Endothelial cell of umbilical vein (primary cell): ENCODE data around the gene SPARC. TPM values are rescaled to one million over a fixed set of nuclear protein-coding genes. Genes with fewer than 3 reads are reported as not detected.
"Not testable (repeated sequence)": the region's sequence is repeated elsewhere in the genome, so short reads cannot be mapped to it uniquely, and the experiment has no call there.

Experiments
- BruUV-seq: library from RNA; stranded (reverse); fragments of 400-500 nt; replicated peaks from 2 replicates; lab custom pipeline; 2021; lab: Mats Ljungman, UMichigan
- CTCF ChIA-PET: fragments of 300-600, 350-600 bp; sonication (Branson Sonifier 250); formaldehyde crosslinking; loops from one replicate; lab custom pipeline; 2021; ENCODE audit warnings: antibody characterized with exemption, inconsistent platforms; lab: Charles Lee
- POLR2A ChIA-PET: fragments of 300-600, 350-600 bp; sonication (Branson Sonifier 250); formaldehyde crosslinking; loops from one replicate; lab custom pipeline; 2021; ENCODE audit warnings: antibody characterized with exemption, inconsistent platforms; lab: Charles Lee
- DNase-seq: peaks from one replicate; pipeline ENCODE4 v3.0.0-alpha.2; 2011; ENCODE audit warnings: low read depth, low spot score
- FAIRE-seq: peaks from 2 replicates; lab custom pipeline; 2011; peaks lifted over from hg19 to GRCh38; lab: Jason Lieb, UNC
- H2AFZ ChIP-seq: 2 replicates; pipeline ENCODE4 v1.6.0; 2012; ENCODE audit warnings: low read depth, low read length, control low read depth, inconsistent platforms
- H3K27ac ChIP-seq: 2 replicates; pipeline ENCODE4 v1.5.1; 2011; ENCODE audit warnings: low read depth, mild to moderate bottlenecking, control low read depth, low read length, moderate library complexity; ENCODE audit not compliant: insufficient read depth
- H3K27me3 ChIP-seq, 2 experiments: 2 replicates each; pipeline versions ENCODE4 v1.6.0 to v1.6.1; 2011; ENCODE audit warnings: low read length in 2 of 2, mixed read lengths in 1 of 2; ENCODE audit not compliant: control insufficient read depth in 2 of 2, insufficient read depth in 2 of 2
- H3K36me3 ChIP-seq, 2 experiments: 2 replicates in 1 of 2; 3 replicates in 1 of 2; pipeline ENCODE4 v1.5.1; 2011; ENCODE audit warnings: low read length in 2 of 2, mild to moderate bottlenecking in 1 of 2, moderate library complexity in 1 of 2; ENCODE audit not compliant: control insufficient read depth in 2 of 2, insufficient read depth in 2 of 2; ENCODE audit errors: extremely low read depth in 1 of 2
- H3K4me1 ChIP-seq: 3 replicates; pipeline ENCODE4 v1.5.1; 2011; ENCODE audit warnings: mild to moderate bottlenecking, low read length; ENCODE audit not compliant: control insufficient read depth, insufficient read depth; ENCODE audit errors: extremely low read depth
- H3K4me2 ChIP-seq: 2 replicates; pipeline ENCODE4 v1.6.1; 2011; ENCODE audit warnings: low read length, control low read depth, mixed read lengths; ENCODE audit not compliant: insufficient read depth
- H3K4me3 ChIP-seq, 3 experiments: fragments of 200-600 bp in 1 of 3; sonication (generic), shearing (Covaris generic) in 1 of 3; replicated peaks in 1 of 3; 2 replicates each; pipeline ENCODE4 v1.5.1; 2011 to 2016; ENCODE audit warnings: control low read depth in 3 of 3, low read length in 3 of 3, mild to moderate bottlenecking in 2 of 3, inconsistent platforms in 1 of 3, low read depth in 1 of 3, moderate library complexity in 1 of 3; ENCODE audit not compliant: insufficient read depth in 1 of 3
- H3K79me2 ChIP-seq: 2 replicates; pipeline ENCODE4 v1.6.0; 2012; ENCODE audit warnings: low read length, inconsistent platforms; ENCODE audit not compliant: control insufficient read depth, insufficient read depth
- H3K9ac ChIP-seq: replicated peaks from 2 replicates; pipeline ENCODE3; 2011; ENCODE audit warnings: low read length, control low read depth; ENCODE audit not compliant: insufficient read depth; ENCODE audit errors: extremely low read depth
- H3K9me1 ChIP-seq: replicated peaks from 3 replicates; pipeline ENCODE4 v1.6.0; 2011; ENCODE audit warnings: mild to moderate bottlenecking, low read length; ENCODE audit not compliant: control insufficient read depth, insufficient read depth; ENCODE audit errors: extremely low read depth
- H3K9me3 ChIP-seq: replicated peaks from 2 replicates; pipeline ENCODE4 v1.5.1; 2012; ENCODE audit warnings: low read length, inconsistent platforms; ENCODE audit not compliant: control insufficient read depth, insufficient read depth
- H4K20me1 ChIP-seq: replicated peaks from 2 replicates; pipeline ENCODE3; 2011; ENCODE audit warnings: mild to moderate bottlenecking, low read length; ENCODE audit not compliant: control insufficient read depth, insufficient read depth; ENCODE audit errors: extremely low read depth
- CTCF ChIP-seq, 2 donors: IDR thresholded peaks; 1 replicate in 1 of 2; 2 replicates in 1 of 2; pipeline ENCODE4 v1.5.1; 2011; ENCODE audit warnings: low read length in 2 of 2, mild to moderate bottlenecking in 2 of 2, moderate library complexity in 2 of 2, control low read depth in 1 of 2, inconsistent platforms in 1 of 2, low read depth in 1 of 2; ENCODE audit not compliant: insufficient read depth in 1 of 2; ENCODE audit errors: extremely low read depth in 1 of 2
- EZH2 ChIP-seq: IDR thresholded peaks from 2 replicates; pipeline ENCODE4 v1.6.1; 2012; ENCODE audit warnings: borderline replicate concordance, low read depth, mild to moderate bottlenecking, moderate library complexity, low read length, inconsistent platforms; ENCODE audit not compliant: severe bottlenecking
- FOS ChIP-seq: IDR thresholded peaks from 2 replicates; pipeline ENCODE4 v1.6.1; 2011; ENCODE audit warnings: mild to moderate bottlenecking, low read length, moderate library complexity, borderline replicate concordance; ENCODE audit not compliant: insufficient read depth
- GATA2 ChIP-seq: IDR thresholded peaks from 2 replicates; pipeline ENCODE4 v1.7.0; 2011; ENCODE audit warnings: low read depth, mild to moderate bottlenecking, moderate library complexity, mixed read lengths, low read length; ENCODE audit not compliant: insufficient read length, insufficient read depth
- JUN ChIP-seq: IDR thresholded peaks from 2 replicates; pipeline ENCODE4 v1.6.1; 2011; ENCODE audit warnings: borderline replicate concordance, low read depth; ENCODE audit not compliant: insufficient read length, insufficient read depth
- MAX ChIP-seq: IDR thresholded peaks from 2 replicates; pipeline ENCODE4 v1.6.1; 2011; ENCODE audit not compliant: insufficient read depth, insufficient read length
- MYC ChIP-seq: IDR thresholded peaks from one replicate; pipeline ENCODE4 v1.6.1; 2011; ENCODE audit warnings: mild to moderate bottlenecking, low read depth, low read length
- POLR2A ChIP-seq: IDR thresholded peaks from 2 replicates; pipeline ENCODE4 v1.6.1; 2012; ENCODE audit warnings: low read depth, mild to moderate bottlenecking, control low read depth, low read length
- POLR2AphosphoS5 ChIP-seq: IDR thresholded peaks from 2 replicates; pipeline ENCODE4 v1.6.1; 2012; ENCODE audit warnings: low read depth, mild to moderate bottlenecking, control low read depth, low read length, moderate library complexity; ENCODE audit not compliant: insufficient read depth
- dilution Hi-C: fragments of 300-500 bp; cut with MboI; formaldehyde crosslinking; loops from one replicate; pipeline ENCODE4 v1.15.0; 2019; ENCODE audit warnings: low sequenced_read_pairs; ENCODE audit not compliant: extremely low pct_ligation_motif_present
- intact Hi-C: fragments of 100-400 bp; cut with micrococcal nuclease; formaldehyde crosslinking; loops from one replicate; pipeline ENCODE4 v1.10.0; 2022
- polyA plus RNA-seq, 4 experiments: library from polyadenylated mRNA; depleted of rRNA in 3 of 4; stranded (reverse) in 3 of 4; unstranded in 1 of 4; fragments of >200 nt; gene quantifications; 2 replicates each; pipeline versions ENCODE4 v1.2.1 to v1.2.3, GENCODE V29; 2011 to 2012; ENCODE audit warnings: missing spikeins in 1 of 4
- total RNA-seq: library from RNA; stranded (reverse); gene quantifications from 2 replicates; pipeline ENCODE4 v1.2.3, GENCODE V29; 2021

The SPARC gene
- total and polyA plus RNA-seq, 2 donors (not counting 3 experiments of a cell fraction or from before 2014, with no cell fraction given): 2,962 to 3,114 TPM

- POLR2A ChIA-PET: interaction anchor here (0.6 to 3.5 kb wide), 4 partner anchors 9 to 445 kb away, joined by 3 to 19 read pairs (median 4); no protein-coding TSS in a partner anchor
- Histone ChIP-seq H3K36me3 (peaks cover 9 to 15% of the 10 kb centered on the region in 2 experiments), H3K27ac (no peak overlapping the region), H3K79me2 (peaks cover 82% of the 10 kb centered on the region), H3K9me3 (no peaks in the 10 kb centered on the region), H3K4me1 (peaks cover 86% of the 10 kb centered on the region), H4K20me1 (no peaks in the 10 kb centered on the region), H3K4me3 (no peak overlapping the region), H2AFZ (no peak overlapping the region), H3K9me1 (no peaks in the 10 kb centered on the region), H3K27me3 (no peaks in the 10 kb centered on the region), H3K4me2 (no peak overlapping the region), H3K9ac (no peak overlapping the region)
- dilution Hi-C loops: no loop called here
- intact Hi-C loops: no loop called here
- no peak for DNase-seq
- TF ChIP-seq POLR2AphosphoS5 (no peak), EZH2 (no peak), FOS (no peak), MAX (no peak), MYC (no peak), POLR2A (no peak), JUN (no peak), GATA2 (no peak), CTCF (IDR thresholded peaks at IDR 0.05; ENCODE audit: extremely low read depth in 1 of 2, insufficient read depth in 1 of 2, low read depth in 1 of 2, low read length in 2 of 2) (no peak)
- CTCF ChIA-PET: interaction anchor here (1.6 to 6.5 kb wide), 3 partner anchors 9 to 23 kb away, joined by 4 to 59 read pairs (median 39); no protein-coding TSS in a partner anchor
- no peak for FAIRE-seq
- no TSS peak for BruUV-seq
Observed at GRCh38 chr5:151680944-151681427, 5.7 kb downstream of the SPARC start.

- Histone ChIP-seq H3K36me3 (peaks cover 10 to 16% of the 10 kb centered on the region in 2 experiments), H3K4me1 (peaks cover 94% of the 10 kb centered on the region), H3K79me2 (peaks cover 76% of the 10 kb centered on the region)
- dilution Hi-C loops, H3K9me1 ChIP-seq, H3K4me2 ChIP-seq, H3K27ac ChIP-seq, H4K20me1 ChIP-seq, intact Hi-C loops, FAIRE-seq, H3K9me3 ChIP-seq, BruUV-seq, H3K9ac ChIP-seq, H3K4me3 ChIP-seq, DNase-seq, H2AFZ ChIP-seq, H3K27me3 ChIP-seq: not testable (repeated sequence)
- CTCF ChIA-PET: interaction anchor here (1.1 to 6.5 kb wide), 4 partner anchors 8 to 61 kb away, joined by 4 to 59 read pairs (median 22); no protein-coding TSS in a partner anchor
- POLR2A ChIA-PET: interaction anchor here (0.6 to 0.7 kb wide), 2 partner anchors 20 to 21 kb away, joined by 3 to 6 read pairs; no protein-coding TSS in a partner anchor
Observed at GRCh38 chr5:151680156-151680505, 6.6 kb downstream of the SPARC start.
